Left lobe of liver (tissue), 2 donors: ENCODE data around the gene CRYBB3. TPM values are rescaled to one million over a fixed set of nuclear protein-coding genes. Genes with fewer than 3 reads are reported as not detected.

Source experiments
- ATAC-seq: fragments of 200-7000 bp; cut with Tn5 transposase; one replicate; pipeline ENCODE4 v1.9.1; 2020; ENCODE audit warnings: mild to moderate bottlenecking, moderate library complexity
- DNase-seq: peaks from one replicate; pipeline ENCODE4 v3.0.0-alpha.2; 2020; ENCODE audit warnings: low spot score
- total RNA-seq: library from RNA; stranded (reverse); gene quantifications from one replicate; pipeline ENCODE4 v1.2.1, GENCODE V29; 2021
- donor health status: DM: no; HTN: no; CAD: no; lungs with moderate emphysema.
- donor health status: DM: no; HTN: yes; CAD: no.

The CRYBB3 gene
- 0.91 TPM for total RNA-seq

DNA sequence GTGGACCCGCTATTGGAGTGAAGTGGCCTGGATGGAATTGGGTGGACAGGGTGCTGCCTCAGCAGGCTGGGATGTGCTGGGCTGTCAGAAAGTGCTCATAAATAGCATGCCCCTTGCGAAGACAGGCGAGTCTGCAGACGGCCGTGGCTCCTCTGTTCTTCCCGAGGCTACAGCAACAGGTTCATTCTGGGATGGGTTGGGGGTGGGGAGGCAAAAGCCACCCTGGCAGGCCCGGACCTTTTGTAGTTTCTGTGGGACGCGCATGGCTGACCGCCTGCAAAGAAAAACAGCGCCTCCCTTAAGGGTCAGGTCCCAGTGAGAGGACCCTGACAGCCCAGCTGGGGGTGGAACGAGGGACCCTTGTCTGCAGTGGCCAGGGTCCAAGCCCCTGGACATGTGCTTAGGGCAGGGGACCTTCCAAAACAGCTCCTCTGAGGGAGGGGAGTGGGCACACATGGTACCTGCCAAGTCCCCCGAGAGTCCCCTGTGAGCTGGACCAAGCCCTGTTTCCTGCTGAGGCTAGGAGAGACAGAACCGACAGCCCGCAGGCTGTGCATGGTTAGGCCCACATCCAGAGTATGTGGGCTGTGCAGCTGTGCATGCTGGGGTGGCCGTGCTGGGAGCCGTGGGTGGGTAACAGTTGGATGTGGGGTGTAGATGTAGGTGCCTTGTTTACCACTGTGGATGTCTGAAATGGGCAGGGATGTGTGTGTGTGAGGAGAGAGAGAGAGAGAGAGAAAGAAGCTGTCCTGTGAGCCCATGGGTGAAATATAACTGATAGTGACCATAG lies at the start of gene CRYBB3:
Gene CRYBB3 (plus strand): TSS at position 128 of the 790 bp plus-strand sequence. CDS start 1,539 bp downstream, outside the sequence.
- DNase-seq, result no peak
- ATAC-seq, result no peak

GRCh38 chr22:25153961-25154666 lies 45.5 kb upstream of the CRYBB3 start:
- peak; percentile 90 for ATAC-seq
- DNase-seq, result peak; percentile 82

- ATAC-seq, result no peak
Measured at GRCh38 chr22:25154667-25154999, 45.0 kb upstream of the CRYBB3 start.

DNA sequence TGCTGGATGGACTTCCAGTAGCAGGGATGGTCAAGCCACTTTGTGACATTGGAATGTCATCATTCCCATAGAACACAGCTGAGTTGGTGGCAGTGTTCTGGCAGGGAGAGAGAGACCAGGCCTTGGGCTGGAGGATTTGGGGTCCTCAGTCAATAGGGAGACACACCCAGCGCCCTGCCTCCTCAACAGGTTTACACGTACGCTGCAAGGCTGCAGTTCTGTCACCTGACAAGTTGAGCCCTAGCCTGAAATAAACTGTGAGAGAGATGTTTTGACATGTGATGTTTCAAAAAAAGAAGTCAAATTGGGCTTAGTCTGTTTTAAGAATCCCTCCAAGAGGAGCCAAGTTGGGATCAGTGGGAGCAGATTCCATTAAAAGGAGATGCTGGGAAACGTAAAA lies 42.9 kb upstream of the CRYBB3 start:
- ATAC-seq, result no peak
- no peak for DNase-seq

More at GRCh38 chr22:25154667-25154999, 45.0 kb upstream of the CRYBB3 start:
- no peak for DNase-seq

DNA sequence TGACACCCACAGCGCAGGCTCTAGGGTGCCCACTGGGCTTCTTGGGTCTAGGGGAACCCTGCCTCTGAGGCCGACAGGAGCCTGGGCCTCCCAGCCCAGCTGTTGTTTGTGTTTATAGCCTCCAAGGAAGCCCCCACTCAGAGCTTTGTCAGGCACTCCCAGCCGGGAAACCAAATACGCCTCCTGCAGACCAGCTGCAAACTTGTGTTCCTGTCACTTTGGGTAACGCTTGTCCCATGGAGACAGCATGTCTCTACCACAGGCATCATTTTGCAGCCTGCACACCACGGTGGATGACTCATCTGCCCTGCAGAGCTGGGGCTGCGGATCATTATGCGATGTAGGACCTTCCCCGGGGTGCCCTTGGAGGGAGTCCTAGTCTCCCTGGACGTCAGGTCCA lies 40.6 kb upstream of the CRYBB3 start:
- no peak for ATAC-seq
- no peak for DNase-seq

DNA sequence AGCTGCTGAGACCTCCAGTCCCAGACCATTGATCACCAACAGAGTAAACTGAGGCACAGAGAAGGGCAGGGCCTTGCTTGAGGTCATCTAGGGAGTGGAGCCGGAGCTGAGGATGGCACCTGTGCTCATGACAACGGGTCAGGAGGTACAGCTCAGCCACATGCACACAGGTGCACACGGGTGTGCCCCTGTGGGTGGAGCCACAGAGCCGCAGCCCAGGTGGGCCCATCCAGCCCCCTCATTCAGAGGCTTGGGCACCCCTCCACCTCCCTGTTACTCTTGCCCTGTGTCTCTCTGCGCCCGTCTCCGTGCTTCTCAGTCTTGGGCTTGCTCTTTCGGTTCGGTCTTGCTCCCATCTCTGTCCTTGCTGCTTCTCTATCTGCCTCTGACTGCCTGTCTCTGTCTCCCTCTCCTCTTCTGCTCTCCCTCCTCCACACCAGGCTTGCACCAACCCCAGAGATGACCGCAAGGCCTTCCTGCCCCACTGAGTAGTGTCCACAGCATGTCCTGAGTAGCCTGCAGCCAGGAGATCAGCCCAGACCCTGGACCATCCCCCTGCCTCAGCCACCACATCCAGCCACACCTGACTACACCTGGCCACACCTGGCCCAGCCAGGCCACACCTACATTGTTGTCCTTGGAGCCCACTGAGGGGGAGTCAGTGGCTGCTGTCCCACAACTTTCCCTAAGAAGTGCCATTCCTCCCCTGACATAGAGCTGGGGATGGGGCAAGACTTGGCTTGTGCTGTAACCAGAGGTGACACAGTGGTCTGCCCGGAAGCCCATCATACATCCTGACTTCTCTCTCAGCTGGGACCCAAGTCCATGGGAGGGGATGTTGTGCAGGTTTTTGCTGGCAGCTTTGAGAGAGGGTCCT lies 39.3 kb upstream of the CRYBB3 start:
- ATAC-seq (peak; percentile 16), DNase-seq (no peak)

DNA sequence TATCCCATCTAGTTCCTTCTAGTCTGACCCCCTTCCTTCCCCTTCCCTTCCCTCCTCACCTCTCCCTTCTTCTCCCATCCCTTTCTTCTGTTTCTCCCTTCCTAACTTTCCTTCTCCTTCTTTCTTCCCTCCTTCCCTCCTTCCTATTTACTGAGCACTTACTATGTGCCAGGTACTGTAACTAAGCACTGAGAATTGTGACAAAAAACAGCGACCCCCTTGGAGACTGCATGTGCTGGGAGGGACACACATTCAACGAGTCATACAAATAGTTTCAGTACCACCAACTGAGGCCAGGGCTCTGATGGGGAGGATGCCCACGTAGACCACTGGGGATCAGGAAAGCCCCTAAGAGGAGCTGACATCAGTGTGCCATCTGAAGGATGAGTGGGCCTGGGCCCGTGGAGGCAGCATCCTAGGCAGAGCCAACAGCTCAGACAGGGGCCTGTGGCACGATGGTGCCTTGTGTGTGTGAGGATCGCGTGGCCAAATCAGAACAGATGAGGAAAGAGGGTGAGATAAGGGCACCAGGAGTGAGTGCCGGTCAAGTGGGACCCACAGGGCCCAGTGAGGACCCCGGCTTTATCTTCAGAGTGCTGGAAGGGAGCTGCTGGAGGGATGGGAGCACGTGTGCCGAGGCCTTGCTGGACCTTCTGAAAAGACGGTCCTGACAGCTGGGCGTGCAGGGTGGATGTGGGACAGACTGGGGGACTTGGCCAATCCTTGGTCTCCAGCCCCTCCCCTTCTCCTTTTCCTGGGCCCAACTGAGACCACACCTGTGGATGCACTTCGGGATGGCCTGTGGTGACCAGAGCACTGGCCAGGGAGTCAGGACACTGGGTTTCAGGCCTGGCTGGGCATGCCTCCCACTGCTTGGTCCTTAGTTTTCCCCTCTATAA lies 38.4 kb upstream of the CRYBB3 start:
- no peak for DNase-seq
- ATAC-seq, result no peak

GRCh38 chr22:25161916-25162530 lies 37.6 kb upstream of the CRYBB3 start:
- DNase-seq, result no peak
- no peak for ATAC-seq

DNA sequence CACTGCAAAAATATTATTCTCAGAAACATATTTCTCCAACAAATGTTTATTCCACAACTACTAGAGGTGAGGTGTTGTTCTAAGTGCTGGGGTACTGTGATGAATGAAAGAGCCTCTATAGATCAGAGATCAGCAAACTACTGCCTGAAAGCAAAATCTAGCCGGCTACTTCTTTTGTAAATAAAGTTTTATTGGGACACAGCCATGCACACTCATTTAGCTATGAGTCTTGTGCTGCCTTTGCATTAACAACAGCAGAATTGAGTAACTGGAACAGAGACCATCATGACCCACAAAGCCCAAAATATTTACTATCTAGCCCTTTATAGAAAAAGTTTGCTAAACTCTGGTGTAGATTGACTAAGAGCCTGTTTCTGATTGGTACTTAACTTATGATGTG lies 37.1 kb upstream of the CRYBB3 start:
- no peak for ATAC-seq
- no peak for DNase-seq

DNA sequence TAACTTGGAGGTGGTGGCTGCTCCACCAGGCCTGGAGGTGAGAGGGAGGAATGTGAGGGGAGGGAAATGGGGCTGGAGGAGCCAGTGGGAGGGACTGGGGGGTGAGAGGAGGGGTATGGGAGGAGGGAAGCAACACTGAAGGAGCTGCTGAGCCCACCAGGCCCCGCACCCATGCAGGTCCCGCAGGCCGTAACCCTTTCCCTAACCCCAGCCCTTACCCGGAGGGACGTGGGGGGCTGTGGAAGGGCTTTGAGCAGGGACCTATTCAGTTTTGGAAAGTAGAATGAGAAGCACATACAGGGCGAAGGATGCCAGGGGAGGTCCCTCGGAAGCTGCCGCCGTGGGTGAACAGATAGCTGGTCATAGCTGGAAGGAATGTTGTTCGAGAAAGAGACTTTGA lies 33.9 kb upstream of the CRYBB3 start:
- ATAC-seq (no peak), DNase-seq (no peak)

GRCh38 chr22:25166266-25167040 lies 33.2 kb upstream of the CRYBB3 start:
- DNase-seq (no peak), ATAC-seq (no peak)

DNA sequence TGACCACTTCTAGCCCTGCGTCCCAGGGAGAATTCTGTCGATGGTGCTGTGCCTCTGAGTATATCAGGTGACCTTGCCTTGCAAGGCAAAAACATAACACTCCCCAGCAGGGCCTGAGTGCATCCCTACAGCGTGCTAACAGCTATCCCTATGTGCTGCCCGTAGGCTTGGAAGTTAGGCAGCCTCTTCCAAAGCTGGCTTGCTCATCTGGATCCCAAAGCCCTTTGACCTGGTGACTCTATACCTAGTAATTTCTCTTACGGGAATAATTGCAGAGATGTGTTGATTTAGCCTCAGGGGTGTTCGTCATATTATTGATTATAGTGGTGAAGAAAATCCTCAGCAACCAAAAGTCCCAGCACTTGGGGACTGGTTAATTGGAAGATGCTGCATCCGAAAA lies 32.6 kb upstream of the CRYBB3 start:
- ATAC-seq (peak; percentile 56), DNase-seq (peak; percentile 59)

DNA sequence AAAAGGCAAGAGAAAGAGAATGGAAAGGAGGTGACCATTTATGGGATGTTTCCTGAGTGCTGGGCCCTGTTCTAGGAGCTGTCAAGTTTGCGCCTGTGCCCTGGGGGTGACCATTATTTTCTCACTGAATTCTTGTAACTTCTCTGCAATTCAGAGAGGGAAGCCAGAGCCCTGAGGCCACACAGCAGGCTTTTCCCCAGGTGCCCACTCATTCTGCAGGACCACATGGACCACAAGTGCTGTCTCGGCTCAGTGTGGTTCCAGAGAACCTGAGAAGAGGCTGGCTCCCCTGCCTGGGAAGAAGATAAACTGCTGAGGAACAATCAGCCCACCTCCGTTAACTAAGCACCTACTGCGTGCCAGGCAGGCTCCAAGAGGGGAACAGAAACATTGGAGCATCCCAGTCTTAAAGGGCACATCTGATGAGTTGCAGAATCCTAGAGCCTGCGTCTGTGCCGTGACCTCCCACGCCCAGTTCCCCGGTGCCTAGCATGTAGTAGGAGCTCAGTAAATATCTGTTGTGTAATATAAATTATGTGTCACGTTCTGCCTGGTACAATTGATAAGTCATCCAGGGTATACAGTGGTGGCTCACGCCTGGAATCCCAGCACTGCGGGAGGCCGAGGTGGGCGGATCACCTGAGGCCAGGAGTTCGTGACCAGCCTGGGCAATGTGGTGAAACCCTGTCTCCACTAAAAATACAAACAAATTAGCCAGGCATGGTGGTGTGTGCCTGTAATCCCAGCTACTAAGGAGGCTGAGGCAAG lies 31.6 kb upstream of the CRYBB3 start:
- ATAC-seq, result peak; percentile 28
- DNase-seq, result peak; percentile 65

DNA sequence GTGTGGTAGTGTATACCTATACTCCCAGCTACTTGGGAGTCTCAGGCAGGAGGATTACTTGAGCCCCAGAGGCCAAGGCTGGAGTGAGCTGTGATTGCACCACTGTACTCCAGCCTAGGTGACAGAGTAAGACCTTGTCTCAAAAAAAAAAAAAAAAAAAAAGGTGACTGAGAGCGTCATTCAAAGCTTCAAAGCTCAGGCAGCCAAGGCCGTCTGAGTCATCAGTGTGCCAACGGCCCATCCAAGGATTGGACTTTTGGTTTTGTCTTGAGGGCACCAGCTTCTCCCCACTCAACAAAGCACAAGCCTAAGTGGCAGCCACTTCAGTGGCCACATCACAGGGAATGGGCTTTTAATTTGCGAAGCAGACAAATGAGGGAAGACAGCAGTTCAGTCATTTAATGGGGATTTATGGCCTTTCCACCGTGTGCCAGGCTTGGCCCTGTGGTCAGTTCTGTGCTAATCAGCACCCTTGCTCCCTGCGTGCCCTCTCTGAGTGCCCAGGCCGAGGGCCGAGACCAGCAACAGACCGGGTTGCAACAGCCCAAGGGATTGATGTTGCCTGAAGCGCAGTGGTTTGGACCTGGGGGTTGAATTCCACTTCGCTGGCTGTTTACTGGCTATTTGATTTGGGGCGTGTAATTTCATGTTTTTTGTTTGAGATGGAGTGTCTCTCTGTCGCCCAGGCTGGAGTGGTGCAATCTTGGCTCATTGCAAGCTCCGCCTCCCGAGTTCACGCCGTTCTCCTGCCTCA lies 30.2 kb upstream of the CRYBB3 start:
- DNase-seq (peak; percentile 97), ATAC-seq (peak; percentile 78)

DNA sequence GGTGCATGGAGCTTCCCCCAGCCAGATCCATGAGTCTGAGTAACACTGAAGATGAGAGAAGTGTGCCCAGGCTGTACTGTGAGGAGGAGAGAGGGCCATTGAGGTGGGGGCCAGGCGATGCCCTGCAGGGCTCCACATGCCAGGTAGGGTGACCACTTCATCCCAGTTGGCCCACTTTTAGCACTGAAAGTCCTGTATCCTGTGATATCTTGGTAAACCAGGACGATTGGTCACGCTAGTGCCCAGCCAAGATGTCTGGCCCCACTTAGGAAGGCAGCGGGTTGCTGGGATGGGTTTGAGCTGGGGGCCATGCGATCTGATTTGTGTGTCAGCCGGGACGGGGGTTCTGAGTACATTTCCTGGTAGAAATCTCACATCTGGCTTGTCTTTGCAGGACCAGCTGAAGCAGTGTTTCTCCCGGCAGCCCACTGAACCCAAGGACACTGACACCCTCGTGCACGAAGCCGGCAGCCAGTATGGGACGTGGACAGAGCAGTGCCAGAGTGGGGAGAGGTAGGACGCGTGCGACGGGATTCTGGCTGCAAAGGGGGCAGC lies 29.2 kb upstream of the CRYBB3 start:
- DNase-seq, result no peak
- ATAC-seq, result no peak

GRCh38 chr22:25172153-25172552 lies 27.5 kb upstream of the CRYBB3 start:
- DNase-seq, result no peak
- peak; percentile 47 for ATAC-seq

DNA sequence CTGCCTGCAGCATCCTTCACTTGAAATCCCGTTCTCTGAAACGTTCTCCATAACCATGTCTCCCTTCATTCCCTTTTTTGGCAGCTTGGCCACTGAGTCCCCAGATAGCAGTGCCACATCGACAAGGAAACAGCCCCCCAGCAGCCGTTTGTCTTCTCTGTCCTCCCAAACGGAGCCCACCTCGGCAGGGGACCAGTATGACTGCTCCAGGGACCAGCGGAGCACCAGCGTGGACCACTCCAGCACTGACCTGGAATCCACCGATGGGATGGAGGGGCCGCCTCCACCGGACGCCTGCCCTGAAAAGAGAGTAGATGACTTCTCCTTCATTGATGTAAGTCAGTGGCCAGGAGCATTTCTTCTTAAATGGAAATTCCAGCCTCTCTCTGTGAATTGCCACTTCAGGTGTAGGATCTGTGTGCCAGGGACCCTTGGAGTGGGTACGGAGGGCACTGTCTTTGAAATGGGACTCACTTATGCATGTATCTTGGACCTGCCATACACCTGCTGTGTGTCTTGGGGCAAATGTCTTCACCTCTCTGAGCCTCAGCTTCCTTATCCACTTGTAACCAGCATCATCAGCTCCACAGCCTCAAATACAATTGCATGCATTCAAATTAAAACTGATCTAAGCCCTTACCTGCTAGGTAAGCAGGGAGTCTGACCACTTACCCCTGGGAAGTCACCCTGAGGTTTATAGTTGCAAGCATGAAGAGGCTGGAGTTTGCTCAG lies 25.3 kb upstream of the CRYBB3 start:
- DNase-seq (no peak), ATAC-seq (no peak)
